HepG2 (cell line): ENCODE measurements around the gene AARS2.

Experiments used
- EP300 ChIP-seq, 3 experiments: sonication (generic) in 1 of 3; formaldehyde crosslinking in 1 of 3; IDR thresholded peaks; 2 replicates each; pipeline versions ENCODE4 v1.5.1 to v1.6.1; 2011 to 2020; ENCODE audit warnings: low read depth in 2 of 3, low read length in 2 of 3, borderline replicate concordance in 1 of 3, improper control_type of control experiment in 1 of 3, mild to moderate bottlenecking in 1 of 3, missing genetic modification reagents in 1 of 3, moderate library complexity in 1 of 3
- GTF2F1 ChIP-seq: fragments of 150-350 bp; IDR thresholded peaks from 2 replicates; pipeline ENCODE4 v1.6.1; 2014; ENCODE audit warnings: low read length
- PHF8 ChIP-seq: sonication (generic); formaldehyde crosslinking; IDR thresholded peaks from 2 replicates; pipeline ENCODE4 v1.5.0; 2020; ENCODE audit warnings: missing genetic modification reagents
- SIN3B ChIP-seq: fragments of 150-350 bp; IDR thresholded peaks from 2 replicates; pipeline ENCODE4 v1.6.1; 2014; ENCODE audit warnings: low read length
- YY1 ChIP-seq: IDR thresholded peaks from 2 replicates; pipeline ENCODE4 v1.6.1; 2011; ENCODE audit warnings: low read length, low read depth, moderate library complexity, mild to moderate bottlenecking; ENCODE audit not compliant: insufficient read depth, insufficient replicate concordance
- ZNF670 ChIP-seq: sonication (generic); formaldehyde crosslinking; IDR thresholded peaks from 2 replicates; pipeline ENCODE4 v1.8.0; 2022; ENCODE audit warnings: mild to moderate bottlenecking, missing genetic modification reagents, borderline replicate concordance
- TF ChIP-seq, protein P1 (sequence below): sonication (generic); formaldehyde crosslinking; IDR thresholded peaks from 2 replicates; pipeline ENCODE4 v1.5.0; 2020; ENCODE audit warnings: mild to moderate bottlenecking, missing genetic modification reagents, moderate library complexity
- TF ChIP-seq, protein P2 (sequence below): sonication (generic); formaldehyde crosslinking; IDR thresholded peaks from 2 replicates; pipeline ENCODE4 v1.4.0; 2020; ENCODE audit warnings: missing genetic modification reagents, borderline replicate concordance
- TF ChIP-seq, protein P3 (sequence below): sonication (generic); formaldehyde crosslinking; IDR thresholded peaks from 2 replicates; pipeline ENCODE4 v1.4.0; 2020; ENCODE audit warnings: missing genetic modification reagents, low read depth, mild to moderate bottlenecking, borderline replicate concordance
- TF ChIP-seq, protein P4 (sequence below): sonication (generic); formaldehyde crosslinking; conservative IDR thresholded peaks from 2 replicates; pipeline ENCODE4 v1.8.0; 2022; ENCODE audit warnings: mild to moderate bottlenecking, moderate library complexity, missing genetic modification reagents

DNA sequence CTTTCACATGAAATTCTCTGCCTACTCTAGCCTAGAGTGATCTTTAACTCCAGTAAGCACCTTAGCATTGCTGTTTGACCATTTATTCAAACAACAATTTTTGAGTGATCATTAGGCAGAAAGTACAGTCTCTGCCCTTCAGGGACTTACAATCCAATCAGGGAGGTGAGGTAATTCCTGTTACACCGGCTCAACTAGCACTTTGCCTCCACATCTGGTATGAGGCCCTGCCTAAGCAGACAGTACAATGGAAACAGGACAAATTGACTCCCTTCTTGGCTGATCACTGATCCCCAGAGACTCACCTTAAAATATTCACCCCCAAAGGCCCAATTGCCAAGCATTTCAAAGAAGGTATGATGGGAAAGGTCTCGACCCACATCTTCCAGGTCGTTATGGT is 1.4 kb downstream of the AARS2 start:
- TF ChIP-seq EP300 (IDR thresholded peaks at IDR 0.05; ENCODE audit: low read depth in 2 of 2, low read length in 2 of 2) (no peak), EP300 (CRISPR knock-in tag; IDR thresholded peaks at IDR 0.05; ENCODE audit: borderline replicate concordance) (no peak), ZNF670 (CRISPR knock-in tag) (no peak), GTF2F1 (no peak), YY1 (no peak), SIN3B (no peak), PHF8 (CRISPR knock-in tag) (no peak)
- TF ChIP-seq, protein P1, sequence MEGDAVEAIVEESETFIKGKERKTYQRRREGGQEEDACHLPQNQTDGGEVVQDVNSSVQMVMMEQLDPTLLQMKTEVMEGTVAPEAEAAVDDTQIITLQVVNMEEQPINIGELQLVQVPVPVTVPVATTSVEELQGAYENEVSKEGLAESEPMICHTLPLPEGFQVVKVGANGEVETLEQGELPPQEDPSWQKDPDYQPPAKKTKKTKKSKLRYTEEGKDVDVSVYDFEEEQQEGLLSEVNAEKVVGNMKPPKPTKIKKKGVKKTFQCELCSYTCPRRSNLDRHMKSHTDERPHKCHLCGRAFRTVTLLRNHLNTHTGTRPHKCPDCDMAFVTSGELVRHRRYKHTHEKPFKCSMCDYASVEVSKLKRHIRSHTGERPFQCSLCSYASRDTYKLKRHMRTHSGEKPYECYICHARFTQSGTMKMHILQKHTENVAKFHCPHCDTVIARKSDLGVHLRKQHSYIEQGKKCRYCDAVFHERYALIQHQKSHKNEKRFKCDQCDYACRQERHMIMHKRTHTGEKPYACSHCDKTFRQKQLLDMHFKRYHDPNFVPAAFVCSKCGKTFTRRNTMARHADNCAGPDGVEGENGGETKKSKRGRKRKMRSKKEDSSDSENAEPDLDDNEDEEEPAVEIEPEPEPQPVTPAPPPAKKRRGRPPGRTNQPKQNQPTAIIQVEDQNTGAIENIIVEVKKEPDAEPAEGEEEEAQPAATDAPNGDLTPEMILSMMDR, result no peak
- TF ChIP-seq, protein P2, sequence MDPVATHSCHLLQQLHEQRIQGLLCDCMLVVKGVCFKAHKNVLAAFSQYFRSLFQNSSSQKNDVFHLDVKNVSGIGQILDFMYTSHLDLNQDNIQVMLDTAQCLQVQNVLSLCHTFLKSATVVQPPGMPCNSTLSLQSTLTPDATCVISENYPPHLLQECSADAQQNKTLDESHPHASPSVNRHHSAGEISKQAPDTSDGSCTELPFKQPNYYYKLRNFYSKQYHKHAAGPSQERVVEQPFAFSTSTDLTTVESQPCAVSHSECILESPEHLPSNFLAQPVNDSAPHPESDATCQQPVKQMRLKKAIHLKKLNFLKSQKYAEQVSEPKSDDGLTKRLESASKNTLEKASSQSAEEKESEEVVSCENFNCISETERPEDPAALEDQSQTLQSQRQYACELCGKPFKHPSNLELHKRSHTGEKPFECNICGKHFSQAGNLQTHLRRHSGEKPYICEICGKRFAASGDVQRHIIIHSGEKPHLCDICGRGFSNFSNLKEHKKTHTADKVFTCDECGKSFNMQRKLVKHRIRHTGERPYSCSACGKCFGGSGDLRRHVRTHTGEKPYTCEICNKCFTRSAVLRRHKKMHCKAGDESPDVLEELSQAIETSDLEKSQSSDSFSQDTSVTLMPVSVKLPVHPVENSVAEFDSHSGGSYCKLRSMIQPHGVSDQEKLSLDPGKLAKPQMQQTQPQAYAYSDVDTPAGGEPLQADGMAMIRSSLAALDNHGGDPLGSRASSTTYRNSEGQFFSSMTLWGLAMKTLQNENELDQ, result no peak
- TF ChIP-seq, protein P3, sequence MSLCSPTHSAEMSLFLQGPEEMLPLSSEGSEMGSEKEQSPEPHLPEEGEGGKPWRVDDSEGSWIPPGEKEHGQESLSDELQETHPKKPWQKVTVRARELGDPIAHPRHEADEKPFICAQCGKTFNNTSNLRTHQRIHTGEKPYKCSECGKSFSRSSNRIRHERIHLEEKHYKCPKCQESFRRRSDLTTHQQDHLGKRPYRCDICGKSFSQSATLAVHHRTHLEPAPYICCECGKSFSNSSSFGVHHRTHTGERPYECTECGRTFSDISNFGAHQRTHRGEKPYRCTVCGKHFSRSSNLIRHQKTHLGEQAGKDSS, result no peak
- TF ChIP-seq, protein P4, sequence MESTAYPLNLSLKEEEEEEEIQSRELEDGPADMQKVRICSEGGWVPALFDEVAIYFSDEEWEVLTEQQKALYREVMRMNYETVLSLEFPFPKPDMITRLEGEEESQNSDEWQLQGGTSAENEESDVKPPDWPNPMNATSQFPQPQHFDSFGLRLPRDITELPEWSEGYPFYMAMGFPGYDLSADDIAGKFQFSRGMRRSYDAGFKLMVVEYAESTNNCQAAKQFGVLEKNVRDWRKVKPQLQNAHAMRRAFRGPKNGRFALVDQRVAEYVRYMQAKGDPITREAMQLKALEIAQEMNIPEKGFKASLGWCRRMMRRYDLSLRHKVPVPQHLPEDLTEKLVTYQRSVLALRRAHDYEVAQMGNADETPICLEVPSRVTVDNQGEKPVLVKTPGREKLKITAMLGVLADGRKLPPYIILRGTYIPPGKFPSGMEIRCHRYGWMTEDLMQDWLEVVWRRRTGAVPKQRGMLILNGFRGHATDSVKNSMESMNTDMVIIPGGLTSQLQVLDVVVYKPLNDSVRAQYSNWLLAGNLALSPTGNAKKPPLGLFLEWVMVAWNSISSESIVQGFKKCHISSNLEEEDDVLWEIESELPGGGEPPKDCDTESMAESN (CRISPR knock-in tag), result no peak
